Thyroid gland (tissue), 4 donors: ENCODE measurements around the gene RANBP17.

Experiments used
- POLR2A ChIP-seq, 2 donors: fragments of 450-650 bp; IDR thresholded peaks; one replicate each; pipeline ENCODE4 v1.6.1; 2017; ENCODE audit warnings: antibody characterized with exemption in 2 of 2, mild to moderate bottlenecking in 2 of 2, moderate library complexity in 1 of 2
- TF ChIP-seq, protein P1 (sequence below), 6 experiments: fragments of 200-600 bp in 3 of 6; fragments of 450-650 bp in 3 of 6; sonication (generic) in 3 of 6; IDR thresholded peaks; one replicate each; pipeline ENCODE4 v1.5.1; 2016 to 2019; ENCODE audit warnings: antibody characterized with exemption in 6 of 6, mild to moderate bottlenecking in 2 of 6, inconsistent platforms in 1 of 6, moderate library complexity in 1 of 6

DNA sequence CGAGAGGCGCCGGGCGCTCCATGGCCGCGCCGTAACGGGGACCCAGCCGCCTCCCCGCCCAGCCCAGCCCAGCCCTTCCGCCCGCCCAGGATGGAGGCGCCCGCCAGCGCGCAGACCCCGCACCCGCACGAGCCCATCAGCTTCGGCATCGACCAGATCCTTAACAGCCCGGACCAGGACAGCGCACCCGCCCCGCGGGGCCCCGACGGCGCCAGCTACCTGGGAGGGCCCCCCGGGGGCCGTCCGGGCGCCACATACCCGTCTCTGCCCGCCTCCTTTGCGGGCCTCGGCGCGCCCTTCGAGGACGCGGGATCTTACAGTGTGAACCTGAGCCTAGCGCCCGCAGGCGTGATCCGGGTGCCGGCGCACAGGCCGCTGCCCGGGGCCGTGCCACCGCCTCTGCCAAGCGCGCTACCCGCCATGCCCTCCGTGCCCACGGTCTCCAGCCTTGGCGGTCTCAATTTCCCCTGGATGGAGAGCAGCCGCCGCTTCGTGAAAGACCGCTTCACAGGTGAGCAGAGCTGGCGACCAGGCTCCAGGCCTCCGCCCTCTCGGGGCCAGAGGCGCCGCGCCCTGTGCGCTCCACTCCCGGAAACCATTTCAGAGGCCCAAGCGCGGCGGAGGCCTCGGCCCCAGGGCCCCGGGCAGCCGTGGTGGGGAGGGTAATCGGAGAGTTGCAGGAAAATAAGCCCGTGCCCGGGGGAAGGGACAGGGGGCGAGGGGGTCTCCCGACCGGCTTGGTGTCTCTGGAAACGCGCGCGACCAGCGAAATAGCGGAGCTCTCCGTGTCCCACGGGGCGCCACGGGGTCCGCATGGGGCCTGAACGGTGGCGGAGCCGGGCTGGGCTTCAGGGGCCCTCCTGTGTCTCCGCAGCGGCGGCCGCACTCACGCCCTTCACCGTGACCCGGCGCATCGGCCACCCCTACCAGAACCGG, 447.7 kb downstream of the RANBP17 start:
- no peak for TF ChIP-seq POLR2A (IDR thresholded peaks at IDR 0.05)
- TF ChIP-seq, protein P1, sequence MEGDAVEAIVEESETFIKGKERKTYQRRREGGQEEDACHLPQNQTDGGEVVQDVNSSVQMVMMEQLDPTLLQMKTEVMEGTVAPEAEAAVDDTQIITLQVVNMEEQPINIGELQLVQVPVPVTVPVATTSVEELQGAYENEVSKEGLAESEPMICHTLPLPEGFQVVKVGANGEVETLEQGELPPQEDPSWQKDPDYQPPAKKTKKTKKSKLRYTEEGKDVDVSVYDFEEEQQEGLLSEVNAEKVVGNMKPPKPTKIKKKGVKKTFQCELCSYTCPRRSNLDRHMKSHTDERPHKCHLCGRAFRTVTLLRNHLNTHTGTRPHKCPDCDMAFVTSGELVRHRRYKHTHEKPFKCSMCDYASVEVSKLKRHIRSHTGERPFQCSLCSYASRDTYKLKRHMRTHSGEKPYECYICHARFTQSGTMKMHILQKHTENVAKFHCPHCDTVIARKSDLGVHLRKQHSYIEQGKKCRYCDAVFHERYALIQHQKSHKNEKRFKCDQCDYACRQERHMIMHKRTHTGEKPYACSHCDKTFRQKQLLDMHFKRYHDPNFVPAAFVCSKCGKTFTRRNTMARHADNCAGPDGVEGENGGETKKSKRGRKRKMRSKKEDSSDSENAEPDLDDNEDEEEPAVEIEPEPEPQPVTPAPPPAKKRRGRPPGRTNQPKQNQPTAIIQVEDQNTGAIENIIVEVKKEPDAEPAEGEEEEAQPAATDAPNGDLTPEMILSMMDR (IDR thresholded peaks at IDR 0.05) = no peak
